Inferior parietal cortex (tissue), 1 donor: ENCODE data around the gene LIPE.
A peak's percentile ranks its signal among the peaks of the same experiment; 100 is the strongest.

Source experiments
- DNase-seq: peaks from one replicate; pipeline ENCODE4 v3.0.0-alpha.2; 2016; ENCODE audit errors: extremely low spot score

The LIPE gene

DNA sequence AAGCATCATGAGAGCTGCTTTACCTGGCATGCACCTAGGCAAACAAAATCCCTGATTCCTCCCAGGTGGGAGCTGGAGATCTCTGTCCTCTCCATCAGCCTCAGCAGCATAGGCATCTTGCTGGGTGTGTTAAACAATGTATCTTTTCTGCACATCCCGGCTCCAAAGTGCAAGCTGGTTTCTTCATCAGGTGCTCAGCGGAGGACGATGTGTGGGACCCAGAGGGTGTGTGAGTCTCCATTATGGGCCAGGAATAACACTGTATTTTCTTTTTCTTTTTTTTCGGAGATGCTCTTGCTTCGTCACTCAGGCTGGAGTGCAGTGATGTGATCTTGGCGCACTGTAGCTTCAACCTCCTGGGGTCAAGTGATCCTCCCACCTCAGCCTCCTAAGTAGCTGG, 47.0 kb downstream of the LIPE start:
- DNase-seq: no peak

- DNase-seq: no peak
Measured at GRCh38 chr19:42378225-42379215, 48.7 kb downstream of the LIPE start.

- no peak for DNase-seq
Measured at GRCh38 chr19:42376177-42376555, 51.0 kb downstream of the LIPE start.

- DNase-seq: no peak
Measured at GRCh38 chr19:42375415-42376176, 51.6 kb downstream of the LIPE start.

DNA sequence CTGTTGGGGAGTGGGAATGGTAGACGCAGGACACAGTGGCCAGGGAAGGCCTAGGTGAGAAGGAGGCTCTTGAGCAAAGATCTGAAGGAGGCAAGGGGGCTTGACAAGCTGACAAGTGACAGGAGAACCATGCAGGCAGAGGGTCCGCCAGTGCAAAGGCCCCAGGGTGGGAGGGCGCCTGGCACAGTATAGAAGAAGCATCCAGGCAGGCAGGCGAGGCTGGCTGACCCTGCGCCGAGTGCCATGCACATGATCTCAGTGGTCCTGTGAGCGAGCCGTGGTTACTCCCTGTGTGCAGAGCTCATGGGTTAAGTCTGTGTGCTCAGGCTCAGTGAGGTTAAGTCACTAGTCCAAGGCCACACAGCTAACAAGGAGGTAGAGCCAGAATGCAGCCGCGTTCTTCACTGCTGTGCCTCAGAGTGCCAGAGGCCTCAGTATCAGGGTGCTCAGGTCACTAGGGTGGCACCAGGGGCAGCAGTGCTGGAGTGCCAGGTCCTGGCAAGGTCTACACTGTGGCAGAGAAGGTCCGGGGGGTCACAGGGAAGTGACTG, 52.3 kb downstream of the LIPE start:
- no peak for DNase-seq

- no peak for DNase-seq
Measured at GRCh38 chr19:42370626-42371175, 56.5 kb downstream of the LIPE start.

DNA sequence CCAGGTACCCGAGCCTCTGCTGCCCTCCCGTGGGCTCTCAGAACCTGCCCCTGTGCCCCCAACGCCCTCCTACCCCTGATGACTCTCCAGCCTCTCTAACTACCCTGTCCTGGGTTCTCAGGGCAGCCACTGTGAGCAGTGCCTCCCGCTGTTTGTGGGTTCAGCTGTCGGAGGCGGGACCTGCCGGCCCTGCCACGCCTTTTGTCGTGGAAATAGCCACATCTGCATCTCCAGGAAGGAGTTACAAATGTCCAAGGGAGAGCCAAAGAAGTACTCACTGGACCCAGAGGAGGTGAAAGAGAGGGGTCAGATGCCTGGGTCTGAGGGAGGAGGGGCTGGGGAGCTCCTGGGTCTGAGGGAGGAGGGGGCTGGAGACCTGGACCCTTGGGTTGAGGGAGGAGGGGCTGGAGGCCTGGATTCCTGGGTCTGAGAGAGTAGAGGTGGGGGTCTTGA, 57.1 kb downstream of the LIPE start:
- no peak for DNase-seq

- no peak for DNase-seq
Measured at GRCh38 chr19:42369433-42370067, 57.6 kb downstream of the LIPE start.

DNA sequence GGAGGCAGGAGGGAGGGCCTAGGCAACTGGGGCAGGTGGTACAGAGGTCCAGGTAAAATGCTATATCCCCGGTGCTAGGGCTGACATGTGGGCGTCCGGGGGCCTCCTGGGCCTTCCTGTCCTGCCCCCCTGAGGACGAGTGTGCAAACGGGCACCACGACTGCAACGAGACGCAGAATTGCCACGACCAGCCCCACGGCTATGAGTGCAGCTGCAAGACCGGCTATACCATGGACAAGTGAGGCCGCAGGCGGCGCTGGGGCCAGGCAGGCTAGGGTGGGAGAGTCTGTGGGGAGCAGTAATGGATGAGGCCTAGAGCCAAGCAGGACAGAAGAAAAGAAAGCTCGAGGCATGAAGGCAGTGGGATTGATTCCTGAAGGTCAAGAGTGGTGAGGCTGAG, 58.4 kb downstream of the LIPE start:
- no peak for DNase-seq

DNA sequence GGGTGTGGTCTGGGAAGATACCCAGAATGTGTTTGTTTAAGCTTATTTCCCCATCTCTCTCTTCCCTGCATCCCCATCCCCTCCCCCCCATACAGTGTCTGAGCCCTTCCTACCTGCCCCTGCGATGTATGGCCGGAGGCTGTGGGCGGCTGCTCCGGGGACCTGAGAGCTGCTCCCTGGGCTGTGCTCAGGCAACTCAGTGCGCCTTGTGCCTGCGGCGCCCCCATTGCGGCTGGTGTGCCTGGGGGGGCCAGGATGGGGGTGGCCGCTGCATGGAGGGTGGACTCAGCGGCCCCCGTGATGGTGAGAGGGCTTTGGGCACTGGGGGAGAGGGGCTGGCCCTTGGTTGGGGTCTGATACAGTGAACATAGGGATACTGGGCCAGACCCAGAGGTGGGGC, 58.8 kb downstream of the LIPE start:
- DNase-seq: no peak

DNA sequence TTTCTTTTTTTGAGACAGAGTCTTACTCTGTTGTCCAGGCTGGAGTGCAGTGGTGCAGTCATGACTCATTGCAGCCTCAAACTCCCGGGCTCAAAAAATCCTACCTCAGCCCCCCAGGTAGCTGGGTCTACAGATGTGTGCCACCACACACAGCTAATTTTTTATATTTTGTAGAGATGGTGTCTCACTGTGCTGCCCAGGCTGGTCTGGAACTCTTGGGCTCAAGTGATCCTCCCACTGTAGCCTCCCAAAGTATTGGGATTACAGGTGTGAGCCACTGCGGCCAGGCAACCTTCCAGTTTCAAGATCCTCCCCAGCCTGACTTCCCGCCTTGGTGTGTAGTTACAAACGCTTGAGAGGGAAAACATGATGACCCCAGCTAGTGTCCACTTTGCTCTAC, 59.3 kb downstream of the LIPE start:
- no peak for DNase-seq

- peak; percentile 32 for DNase-seq
Measured at GRCh38 chr19:42366673-42367072, 60.5 kb downstream of the LIPE start.

DNA sequence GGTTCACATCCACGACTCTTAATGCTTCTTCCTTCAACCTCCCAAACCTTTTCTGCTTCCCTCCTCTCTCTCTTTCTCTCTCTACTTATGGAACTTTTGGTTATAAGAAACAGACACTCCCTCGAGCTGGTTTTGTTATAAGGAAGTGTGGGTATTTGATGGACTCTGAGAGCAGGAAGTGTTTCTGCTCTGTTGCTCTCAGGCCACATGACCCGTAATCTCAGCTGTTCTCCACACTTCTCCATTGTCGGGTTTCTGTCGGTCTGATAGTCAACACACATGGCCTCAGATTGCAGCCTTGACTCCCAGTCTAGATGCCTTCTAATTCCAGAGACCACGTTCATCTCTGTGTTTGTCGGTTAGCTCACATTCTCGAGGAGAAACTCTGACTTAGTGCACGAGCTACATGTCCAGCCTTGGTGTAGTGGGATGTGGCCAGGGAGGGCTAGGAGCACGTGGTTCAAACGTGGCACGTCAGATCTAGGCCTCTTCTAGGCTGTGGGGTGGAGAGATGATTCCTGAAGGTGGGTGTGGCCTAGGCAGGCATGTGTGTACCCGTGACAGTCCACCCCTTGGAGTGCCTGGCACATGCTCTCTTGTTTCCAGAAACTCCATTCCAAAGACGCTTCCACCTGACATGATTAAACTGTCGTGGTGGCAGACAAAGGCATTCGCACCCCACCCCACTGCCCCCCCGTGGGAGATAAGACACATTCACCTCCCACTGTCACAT, 63.4 kb downstream of the LIPE start:
- DNase-seq: no peak

DNA sequence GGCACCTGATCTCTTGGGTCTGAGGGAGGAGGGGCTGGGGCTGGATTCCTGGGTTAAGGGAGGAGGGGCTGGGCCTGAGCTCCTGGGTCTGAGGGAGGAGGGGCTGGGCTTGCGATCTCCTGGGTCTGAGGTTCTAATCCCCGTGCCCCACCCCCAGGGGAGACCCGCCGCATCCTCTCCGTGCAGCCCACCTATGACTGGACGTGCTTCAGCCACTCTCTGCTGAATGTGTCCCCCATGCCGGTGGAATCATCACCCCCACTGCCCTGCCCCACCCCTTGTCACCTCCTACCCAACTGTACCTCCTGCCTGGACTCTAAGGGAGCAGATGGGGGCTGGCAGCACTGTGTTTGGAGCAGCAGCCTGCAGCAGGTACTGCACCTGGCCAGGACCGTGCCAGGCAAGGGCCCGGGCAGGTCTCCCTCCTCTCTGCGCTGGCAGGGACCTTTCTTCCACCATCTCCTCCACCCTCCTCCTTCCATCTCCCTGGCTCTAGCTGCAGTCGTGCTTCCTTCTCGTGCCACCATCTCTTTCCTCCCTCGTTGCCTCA, 64.2 kb downstream of the LIPE start:
- DNase-seq: no peak

- no peak for DNase-seq
Measured at GRCh38 chr19:42362342-42362741, 64.8 kb downstream of the LIPE start.

GRCh38 chr19:42361545-42361910, 65.7 kb downstream of the LIPE start:
- no peak for DNase-seq

GRCh38 chr19:42360787-42361544, 66.2 kb downstream of the LIPE start:
- no peak for DNase-seq

DNA sequence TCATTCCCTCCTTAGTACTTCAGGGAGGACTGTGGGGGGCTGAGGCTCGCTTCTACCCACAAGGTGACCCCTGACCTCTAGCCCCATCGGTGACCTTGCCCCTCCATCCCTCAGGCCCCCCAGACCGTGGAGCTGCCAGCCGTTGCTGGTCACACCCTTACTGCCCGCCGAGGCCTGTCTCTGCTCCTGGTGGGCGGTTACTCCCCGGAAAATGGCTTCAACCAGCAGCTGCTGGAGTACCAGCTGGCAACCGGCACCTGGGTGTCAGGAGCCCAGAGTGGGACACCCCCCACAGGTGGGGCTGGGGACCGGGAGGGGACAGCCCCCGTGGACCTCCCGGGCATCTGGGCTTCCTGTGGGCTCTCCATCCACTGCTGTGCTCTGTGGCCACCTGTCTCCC, 69.9 kb downstream of the LIPE start:
- no peak for DNase-seq

DNA sequence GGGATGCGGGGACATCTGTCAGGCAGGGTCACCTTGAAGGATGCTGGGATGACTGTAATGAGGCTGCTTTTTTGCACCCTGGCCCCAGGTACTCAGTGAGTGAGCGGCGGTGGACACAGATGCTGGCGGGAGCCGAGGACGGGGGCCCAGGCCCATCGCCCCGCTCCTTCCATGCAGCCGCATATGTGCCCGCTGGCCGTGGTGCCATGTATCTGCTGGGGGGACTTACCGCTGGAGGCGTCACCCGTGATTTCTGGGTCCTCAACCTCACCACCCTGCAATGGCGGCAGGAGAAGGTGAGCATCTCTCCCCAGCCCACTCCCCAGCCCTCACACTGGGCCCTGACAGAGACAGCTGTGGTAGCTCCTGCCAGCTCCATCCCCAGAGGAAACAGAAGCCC, 70.5 kb downstream of the LIPE start:
- DNase-seq: no peak

GRCh38 chr19:42355896-42356295, 71.3 kb downstream of the LIPE start:
- DNase-seq: no peak
